ENCODE measurements around the gene C9orf40. TPM values are rescaled to one million over a fixed set of nuclear protein-coding genes. Genes with fewer than 3 reads are reported as not detected.

Gene C9orf40
- total RNA-seq, 2 experiments from 2014 or later, result 3.0 TPM

DNA sequence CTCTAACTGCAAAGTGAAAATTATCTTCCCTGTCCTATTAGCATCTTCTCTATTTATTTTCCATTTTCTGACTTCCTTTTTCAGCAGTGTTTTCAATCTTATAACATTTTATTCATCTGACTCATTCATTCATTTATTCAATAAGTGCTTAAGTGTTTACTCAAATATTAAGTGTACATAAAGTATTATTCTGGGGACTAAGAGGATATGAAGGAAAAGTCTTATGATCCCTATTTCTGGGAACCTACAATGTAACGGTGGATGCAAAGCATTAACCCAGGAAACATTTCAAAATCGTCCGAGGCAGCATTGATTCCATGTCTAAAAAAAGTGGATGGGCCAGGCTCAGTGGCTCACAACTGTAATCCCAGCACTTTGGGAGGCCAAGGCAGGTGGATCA lies 45.6 kb downstream of the C9orf40 start:
- POLR2A ChIA-PET, result no interaction called here
- no peaks in the 10 kb centered on the region for H3K36me3 ChIP-seq (ENCODE audit: insufficient read depth, low read length)
- H3K9me3 ChIP-seq (ENCODE audit: control insufficient read depth in 1 of 2, insufficient read depth in 1 of 2, low read length in 2 of 2), result peaks cover 6 to 12% of the 10 kb centered on the region in 2 experiments
- H3K4me3 Mint-ChIP-seq, result no peak overlapping the region
- no peak for DNase-seq
- no peak overlapping the region for H3K27ac Mint-ChIP-seq
- no peaks in the 10 kb centered on the region for H3K4me1 ChIP-seq (ENCODE audit: insufficient read depth, low read length)
- no peak overlapping the region for H3K27ac ChIP-seq (ENCODE audit: low read depth in 1 of 2, low read length in 2 of 2)
- H3K27me3 Mint-ChIP-seq, result peaks cover 55% of the 10 kb centered on the region
- TF ChIP-seq, protein P1, sequence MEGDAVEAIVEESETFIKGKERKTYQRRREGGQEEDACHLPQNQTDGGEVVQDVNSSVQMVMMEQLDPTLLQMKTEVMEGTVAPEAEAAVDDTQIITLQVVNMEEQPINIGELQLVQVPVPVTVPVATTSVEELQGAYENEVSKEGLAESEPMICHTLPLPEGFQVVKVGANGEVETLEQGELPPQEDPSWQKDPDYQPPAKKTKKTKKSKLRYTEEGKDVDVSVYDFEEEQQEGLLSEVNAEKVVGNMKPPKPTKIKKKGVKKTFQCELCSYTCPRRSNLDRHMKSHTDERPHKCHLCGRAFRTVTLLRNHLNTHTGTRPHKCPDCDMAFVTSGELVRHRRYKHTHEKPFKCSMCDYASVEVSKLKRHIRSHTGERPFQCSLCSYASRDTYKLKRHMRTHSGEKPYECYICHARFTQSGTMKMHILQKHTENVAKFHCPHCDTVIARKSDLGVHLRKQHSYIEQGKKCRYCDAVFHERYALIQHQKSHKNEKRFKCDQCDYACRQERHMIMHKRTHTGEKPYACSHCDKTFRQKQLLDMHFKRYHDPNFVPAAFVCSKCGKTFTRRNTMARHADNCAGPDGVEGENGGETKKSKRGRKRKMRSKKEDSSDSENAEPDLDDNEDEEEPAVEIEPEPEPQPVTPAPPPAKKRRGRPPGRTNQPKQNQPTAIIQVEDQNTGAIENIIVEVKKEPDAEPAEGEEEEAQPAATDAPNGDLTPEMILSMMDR (IDR thresholded peaks at IDR 0.05), result no peak
- peaks cover 4 to 10% of the 10 kb centered on the region in 2 experiments for H3K27me3 ChIP-seq (ENCODE audit: control insufficient read depth in 1 of 2, insufficient read depth in 2 of 2, low read length in 2 of 2)
- peaks cover 10% of the 10 kb centered on the region for H3K9me3 Mint-ChIP-seq
- H3K36me3 Mint-ChIP-seq (ENCODE audit: low read depth), result no peaks in the 10 kb centered on the region
- intact Hi-C loops (cut with DNase I, micrococcal nuclease), result no loop called here
- CTCF ChIA-PET, result interaction anchor here (0.6 kb wide), 1 partner anchor 77 kb away, joined by 4 read pairs; no protein-coding TSS in a partner anchor
- H3K4me1 Mint-ChIP-seq (ENCODE audit: low read depth), result no peaks in the 10 kb centered on the region
- no peak for ATAC-seq (ENCODE audit: poor library complexity)
- H3K4me3 ChIP-seq (ENCODE audit: low read length), result no peak overlapping the region

DNA sequence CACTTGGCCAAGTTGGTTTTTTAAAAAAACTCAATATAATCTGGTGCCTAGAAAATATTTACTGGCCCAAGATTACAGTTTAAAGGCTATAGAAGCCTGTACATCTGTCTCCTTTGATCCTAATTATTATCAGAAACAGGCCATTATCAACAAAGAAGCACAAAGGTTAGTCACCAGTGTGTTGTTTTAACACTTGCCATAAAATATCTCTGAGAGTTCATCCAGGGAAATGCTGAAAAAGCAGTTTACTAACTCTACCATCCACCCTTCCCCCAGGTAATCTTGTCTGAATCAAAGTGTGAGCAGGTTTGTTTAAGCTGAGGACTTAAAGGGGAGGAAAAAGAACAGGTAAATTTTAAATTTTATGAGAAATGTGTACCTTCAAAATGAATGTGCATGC lies 51.7 kb downstream of the C9orf40 start:
- Mint-ChIP-seq H3K9me3 (no peaks in the 10 kb centered on the region), H3K27ac (no peak overlapping the region), H3K4me1 (ENCODE audit: low read depth) (no peaks in the 10 kb centered on the region), H3K36me3 (ENCODE audit: low read depth) (no peaks in the 10 kb centered on the region), H3K27me3 (peaks cover 19% of the 10 kb centered on the region), H3K4me3 (no peak overlapping the region)
- peaks cover 0 to 8% of the 10 kb centered on the region in 2 experiments for H3K9me3 ChIP-seq (ENCODE audit: control insufficient read depth in 1 of 2, insufficient read depth in 1 of 2, low read length in 2 of 2)
- H3K4me1 ChIP-seq (ENCODE audit: insufficient read depth, low read length), result no peaks in the 10 kb centered on the region
- POLR2A ChIA-PET, result no interaction called here
- H3K27me3 ChIP-seq (ENCODE audit: control insufficient read depth in 1 of 2, insufficient read depth in 2 of 2, low read length in 2 of 2), result peaks cover 6 to 11% of the 10 kb centered on the region in 2 experiments
- TF ChIP-seq, protein P1 (IDR thresholded peaks at IDR 0.05), result no peak
- DNase-seq (no peak), ATAC-seq (ENCODE audit: poor library complexity) (no peak)
- H3K36me3 ChIP-seq (ENCODE audit: insufficient read depth, low read length), result no peaks in the 10 kb centered on the region
- H3K27ac ChIP-seq (ENCODE audit: low read depth in 1 of 2, low read length in 2 of 2), result no peak overlapping the region
- CTCF ChIA-PET, result no interaction called here
- no peak overlapping the region for H3K4me3 ChIP-seq (ENCODE audit: low read length)
- intact Hi-C loops (cut with DNase I, micrococcal nuclease), result no loop called here

Other genes with a start within 250 kb of the C9orf40 start
- not detected for gene TRPM6, start 65.0 kb downstream of the C9orf40 start, total RNA-seq
- gene CARNMT1, start 75.4 kb upstream of the C9orf40 start, total RNA-seq, result 10 to 100 TPM; 25.2 to 25.3 TPM
- 10 to 100 TPM; 45.3 to 46.5 TPM for gene NMRK1, start 135.2 kb upstream of the C9orf40 start, total RNA-seq
- gene OSTF1, start 135.6 kb upstream of the C9orf40 start, total RNA-seq, result 10 to 100 TPM; 31.3 to 32.8 TPM

Measured in CD4-positive, alpha-beta T cell (primary cell).